ENCODE results near the gene CRYZ.
"Not testable (repeated sequence)": the region's sequence is repeated elsewhere in the genome, so short reads cannot be mapped to it uniquely, and the experiment has no call there.

Gene CRYZ

DNA sequence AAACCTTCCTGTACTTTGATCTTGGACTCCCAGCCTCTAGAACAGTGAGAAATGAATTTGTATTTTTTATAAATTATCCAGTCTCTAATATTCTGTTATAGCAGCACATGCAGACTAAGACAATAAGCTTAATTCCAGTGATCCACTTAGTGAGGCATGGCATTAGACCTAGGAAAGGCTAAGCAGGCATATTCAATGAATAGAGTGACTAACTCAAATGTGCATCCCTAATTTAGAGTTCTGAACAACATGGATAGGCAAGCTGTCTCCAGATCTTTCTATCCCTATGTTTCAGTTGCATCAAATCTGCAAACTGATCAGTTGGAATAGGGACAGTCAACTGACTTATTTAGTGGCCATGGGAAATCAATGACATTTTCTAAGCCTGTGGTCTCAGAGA, 54.9 kb downstream of the CRYZ start:
- TF ChIP-seq, protein P1, sequence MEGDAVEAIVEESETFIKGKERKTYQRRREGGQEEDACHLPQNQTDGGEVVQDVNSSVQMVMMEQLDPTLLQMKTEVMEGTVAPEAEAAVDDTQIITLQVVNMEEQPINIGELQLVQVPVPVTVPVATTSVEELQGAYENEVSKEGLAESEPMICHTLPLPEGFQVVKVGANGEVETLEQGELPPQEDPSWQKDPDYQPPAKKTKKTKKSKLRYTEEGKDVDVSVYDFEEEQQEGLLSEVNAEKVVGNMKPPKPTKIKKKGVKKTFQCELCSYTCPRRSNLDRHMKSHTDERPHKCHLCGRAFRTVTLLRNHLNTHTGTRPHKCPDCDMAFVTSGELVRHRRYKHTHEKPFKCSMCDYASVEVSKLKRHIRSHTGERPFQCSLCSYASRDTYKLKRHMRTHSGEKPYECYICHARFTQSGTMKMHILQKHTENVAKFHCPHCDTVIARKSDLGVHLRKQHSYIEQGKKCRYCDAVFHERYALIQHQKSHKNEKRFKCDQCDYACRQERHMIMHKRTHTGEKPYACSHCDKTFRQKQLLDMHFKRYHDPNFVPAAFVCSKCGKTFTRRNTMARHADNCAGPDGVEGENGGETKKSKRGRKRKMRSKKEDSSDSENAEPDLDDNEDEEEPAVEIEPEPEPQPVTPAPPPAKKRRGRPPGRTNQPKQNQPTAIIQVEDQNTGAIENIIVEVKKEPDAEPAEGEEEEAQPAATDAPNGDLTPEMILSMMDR (IDR thresholded peaks at IDR 0.05; ENCODE audit: low read depth, low read length): no peak
- no peak for DNase-seq (ENCODE audit: extremely low read depth, low read depth)

DNA sequence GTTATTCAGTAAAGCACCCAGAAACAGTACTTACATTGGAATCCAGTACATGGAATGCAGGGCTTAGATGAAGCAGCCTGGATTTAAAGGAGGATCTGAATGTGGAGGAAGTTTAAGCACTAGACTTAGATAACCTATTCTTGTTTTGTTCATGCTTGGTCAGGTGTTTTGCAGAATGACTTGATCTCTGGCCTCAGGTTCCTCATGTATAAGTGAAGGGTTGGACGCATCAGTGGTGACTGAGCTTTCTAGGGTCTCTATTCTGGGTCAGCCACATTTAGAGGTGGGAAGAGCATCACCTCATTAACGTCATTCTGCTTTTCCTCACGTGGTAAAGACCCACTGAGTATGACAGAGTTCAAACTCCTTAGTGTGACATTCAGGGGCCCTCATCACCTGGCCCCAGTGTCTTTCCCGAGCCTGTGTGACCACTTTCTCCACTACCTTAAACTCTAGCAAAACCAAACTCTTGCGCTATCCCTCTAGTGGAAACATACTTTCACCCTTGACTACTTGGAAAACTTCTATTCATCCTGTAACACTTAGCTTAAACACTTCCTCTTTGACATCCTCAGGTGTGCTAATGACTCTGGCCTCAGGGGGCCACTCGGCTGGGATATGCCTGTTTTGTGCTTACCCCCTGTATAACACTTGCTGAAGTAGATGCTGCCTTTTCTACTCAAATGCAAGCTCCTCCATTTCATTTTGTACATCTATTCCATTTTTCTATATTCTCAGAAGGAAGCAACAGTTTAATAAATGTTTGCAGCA, 58.4 kb downstream of the CRYZ start:
- TF ChIP-seq, protein P1 (IDR thresholded peaks at IDR 0.05; ENCODE audit: low read depth, low read length): no peak
- no peak for DNase-seq (ENCODE audit: extremely low read depth, low read depth)

DNA sequence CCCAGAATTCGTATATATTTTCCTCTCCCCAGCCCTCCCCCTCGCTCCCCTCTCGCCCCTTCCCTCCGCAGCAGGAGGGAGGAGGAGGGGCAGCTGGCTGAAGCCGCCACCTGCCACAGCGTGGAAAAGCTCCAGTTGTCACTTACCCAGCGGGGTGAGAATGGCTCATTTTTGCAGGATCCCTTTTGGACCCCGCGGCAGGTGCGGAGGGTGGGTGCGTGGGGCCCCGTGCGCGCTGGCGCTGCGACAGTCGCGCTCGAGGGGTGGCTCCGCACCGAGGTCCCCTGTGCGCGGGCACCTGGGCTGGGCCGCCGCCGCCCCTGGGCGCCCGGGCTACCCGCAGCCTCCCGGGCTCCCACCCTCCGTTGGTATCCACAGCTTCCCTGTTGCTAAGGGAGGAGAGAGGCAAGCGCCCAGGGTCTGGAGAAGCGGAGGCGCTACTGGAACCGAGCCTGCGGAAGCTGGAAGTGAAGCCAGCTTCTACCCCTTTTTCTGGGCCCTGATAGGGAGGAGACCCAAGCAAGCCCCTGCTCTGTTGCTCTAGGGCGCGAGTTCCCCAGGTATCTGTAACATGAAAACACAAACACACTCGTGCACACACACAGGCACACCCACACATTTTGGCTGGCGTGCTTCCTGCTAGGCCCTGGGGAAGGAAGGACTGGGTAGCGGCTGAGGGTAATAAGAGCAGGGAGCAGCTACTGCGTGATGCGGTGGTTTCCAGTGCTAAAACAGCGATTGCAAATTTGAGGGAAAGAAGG, 59.3 kb downstream of the CRYZ start, which contains the start of gene ERICH3:
ERICH3 (minus strand) TSS at position 442 of the 761 bp plus-strand sequence; CDS start at position 169, 273 bp downstream.
- no peak for DNase-seq (ENCODE audit: extremely low read depth, low read depth)
- TF ChIP-seq, protein P1 (IDR thresholded peaks at IDR 0.05; ENCODE audit: low read depth, low read length): no peak

DNA sequence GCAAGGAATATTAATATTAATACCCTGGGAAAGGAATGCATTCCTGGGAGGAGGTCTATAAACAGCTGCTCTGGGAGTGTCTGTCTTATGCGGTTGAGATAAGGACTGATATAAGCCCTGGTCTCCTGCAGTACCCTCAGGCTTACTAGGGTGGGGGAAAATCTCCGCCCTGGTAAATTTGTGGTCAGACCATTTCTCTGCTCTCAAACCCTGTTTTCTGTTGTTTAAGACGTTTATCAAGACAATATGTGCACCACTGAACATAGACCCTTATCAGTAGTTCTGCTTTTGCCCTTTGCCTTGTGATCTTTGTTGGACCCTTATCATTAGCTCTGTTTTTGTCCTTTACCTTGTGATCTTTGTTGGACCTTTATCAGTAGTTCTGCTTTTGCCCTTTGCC, 62.0 kb downstream of the CRYZ start:
- DNase-seq (ENCODE audit: extremely low read depth, low read depth): not testable (repeated sequence)
